ENCODE data around the gene ZNF22. TPM values are rescaled to one million over a fixed set of nuclear protein-coding genes. Genes with fewer than 3 reads are reported as not detected.

ZNF22 gene
- total RNA-seq, 1 donor, result 21.2 TPM

DNA sequence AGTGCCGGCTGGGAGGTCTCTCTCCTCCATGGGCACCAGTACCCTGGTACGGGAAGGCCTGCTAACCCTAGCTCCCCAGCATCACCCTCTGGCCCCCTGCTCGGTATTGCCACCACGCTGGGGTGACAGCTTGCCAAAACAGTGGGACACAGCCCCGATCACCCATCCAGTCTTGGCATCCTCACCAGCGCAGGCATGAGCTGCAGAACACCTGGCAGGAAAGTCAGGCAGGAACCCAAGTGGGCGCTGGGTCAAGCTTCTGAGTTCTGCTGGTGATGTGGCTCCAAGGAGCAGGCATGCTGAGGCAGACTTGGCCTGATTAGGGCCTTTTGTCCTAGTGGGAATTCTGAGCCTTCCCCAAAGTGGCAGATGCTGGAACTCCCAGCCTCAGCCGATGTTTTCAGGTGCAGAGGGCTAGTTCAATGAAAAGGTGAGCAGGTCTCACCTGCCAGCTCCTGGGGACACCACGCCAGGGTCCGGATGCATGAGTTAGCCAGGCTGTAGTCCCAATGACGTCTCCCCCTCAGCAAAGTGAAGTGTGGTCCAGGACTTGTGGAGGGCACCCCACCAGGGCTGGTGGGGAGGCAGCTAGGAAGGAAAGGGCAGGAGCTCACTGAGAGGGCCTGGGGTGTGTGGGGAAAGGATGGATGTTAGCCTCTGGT is 8.5 kb upstream of the ZNF22 start:
- TF ChIP-seq, protein P1, sequence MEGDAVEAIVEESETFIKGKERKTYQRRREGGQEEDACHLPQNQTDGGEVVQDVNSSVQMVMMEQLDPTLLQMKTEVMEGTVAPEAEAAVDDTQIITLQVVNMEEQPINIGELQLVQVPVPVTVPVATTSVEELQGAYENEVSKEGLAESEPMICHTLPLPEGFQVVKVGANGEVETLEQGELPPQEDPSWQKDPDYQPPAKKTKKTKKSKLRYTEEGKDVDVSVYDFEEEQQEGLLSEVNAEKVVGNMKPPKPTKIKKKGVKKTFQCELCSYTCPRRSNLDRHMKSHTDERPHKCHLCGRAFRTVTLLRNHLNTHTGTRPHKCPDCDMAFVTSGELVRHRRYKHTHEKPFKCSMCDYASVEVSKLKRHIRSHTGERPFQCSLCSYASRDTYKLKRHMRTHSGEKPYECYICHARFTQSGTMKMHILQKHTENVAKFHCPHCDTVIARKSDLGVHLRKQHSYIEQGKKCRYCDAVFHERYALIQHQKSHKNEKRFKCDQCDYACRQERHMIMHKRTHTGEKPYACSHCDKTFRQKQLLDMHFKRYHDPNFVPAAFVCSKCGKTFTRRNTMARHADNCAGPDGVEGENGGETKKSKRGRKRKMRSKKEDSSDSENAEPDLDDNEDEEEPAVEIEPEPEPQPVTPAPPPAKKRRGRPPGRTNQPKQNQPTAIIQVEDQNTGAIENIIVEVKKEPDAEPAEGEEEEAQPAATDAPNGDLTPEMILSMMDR (IDR thresholded peaks at IDR 0.05; ENCODE audit: insufficient read depth, low read depth, low read length), result no peak
- no peak overlapping the region for H3K4me3 ChIP-seq (ENCODE audit: low read depth, low read length)
- DNase-seq (ENCODE audit: low read depth), result no peak

DNA sequence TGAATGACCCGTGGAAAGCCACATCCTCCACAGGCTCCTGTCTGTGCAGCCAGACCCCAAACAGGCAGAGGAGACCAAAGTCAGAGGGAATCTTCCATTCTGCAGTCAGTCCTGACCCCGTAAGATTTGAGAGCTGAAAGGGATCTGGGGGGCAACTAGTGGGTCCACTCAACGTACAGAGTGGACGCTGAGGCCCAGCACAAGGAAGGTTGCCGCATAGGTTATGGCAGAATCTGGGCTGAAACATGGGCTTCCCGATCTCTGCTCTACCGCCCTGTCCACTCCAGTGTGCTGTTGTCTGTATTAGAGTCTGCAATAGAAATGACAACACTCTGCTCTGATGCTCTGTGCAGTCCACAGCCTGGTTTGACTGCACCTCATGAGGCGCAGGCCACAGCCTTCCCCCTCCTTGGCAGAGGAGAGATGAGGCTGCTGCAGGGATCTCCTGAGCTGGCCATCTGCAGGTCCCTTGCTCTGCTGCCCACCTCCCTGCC is 7.9 kb upstream of the ZNF22 start:
- no peak for DNase-seq (ENCODE audit: low read depth)
- H3K4me3 ChIP-seq (ENCODE audit: low read depth, low read length), result no peak overlapping the region
- TF ChIP-seq, protein P1 (IDR thresholded peaks at IDR 0.05; ENCODE audit: insufficient read depth, low read depth, low read length), result no peak

DNA sequence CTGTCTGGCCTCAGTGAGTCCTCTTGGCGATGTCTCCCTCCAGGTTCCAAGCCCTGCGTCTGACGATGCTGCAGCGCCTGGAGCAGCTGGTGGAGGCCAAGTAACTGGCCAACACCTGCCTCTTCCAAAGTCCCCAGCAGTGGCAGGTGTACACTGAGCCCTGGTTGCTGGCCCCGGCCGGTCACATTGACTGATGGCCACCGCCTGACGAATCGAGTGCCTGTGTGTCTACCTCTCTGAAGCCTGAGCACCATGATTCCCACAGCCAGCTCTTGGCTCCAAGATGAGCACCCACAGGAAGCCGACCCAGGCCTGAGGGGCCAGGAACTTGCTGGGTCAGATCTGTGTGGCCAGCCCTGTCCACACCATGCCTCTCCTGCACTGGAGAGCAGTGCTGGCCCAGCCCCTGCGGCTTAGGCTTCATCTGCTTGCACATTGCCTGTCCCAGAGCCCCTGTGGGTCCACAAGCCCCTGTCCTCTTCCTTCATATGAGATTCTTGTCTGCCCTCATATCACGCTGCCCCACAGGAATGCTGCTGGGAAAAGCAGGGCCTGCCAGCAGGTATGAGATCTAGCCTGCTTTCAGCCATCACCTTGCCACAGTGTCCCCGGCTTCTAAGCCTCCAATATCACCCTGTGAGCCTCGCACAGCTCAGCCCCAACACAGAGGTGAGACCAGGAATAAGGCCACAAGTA is 7.3 kb upstream of the ZNF22 start:
- H3K4me3 ChIP-seq (ENCODE audit: low read depth, low read length), result no peak overlapping the region
- TF ChIP-seq, protein P1 (IDR thresholded peaks at IDR 0.05; ENCODE audit: insufficient read depth, low read depth, low read length), result no peak
- DNase-seq (ENCODE audit: low read depth), result no peak

GRCh38 chr10:44993922-44994751 is 6.6 kb upstream of the ZNF22 start:
- TF ChIP-seq, protein P1 (IDR thresholded peaks at IDR 0.05; ENCODE audit: insufficient read depth, low read depth, low read length), result no peak
- H3K4me3 ChIP-seq (ENCODE audit: low read depth, low read length), result no peak overlapping the region
- DNase-seq (ENCODE audit: low read depth), result peak; percentile 66

DNA sequence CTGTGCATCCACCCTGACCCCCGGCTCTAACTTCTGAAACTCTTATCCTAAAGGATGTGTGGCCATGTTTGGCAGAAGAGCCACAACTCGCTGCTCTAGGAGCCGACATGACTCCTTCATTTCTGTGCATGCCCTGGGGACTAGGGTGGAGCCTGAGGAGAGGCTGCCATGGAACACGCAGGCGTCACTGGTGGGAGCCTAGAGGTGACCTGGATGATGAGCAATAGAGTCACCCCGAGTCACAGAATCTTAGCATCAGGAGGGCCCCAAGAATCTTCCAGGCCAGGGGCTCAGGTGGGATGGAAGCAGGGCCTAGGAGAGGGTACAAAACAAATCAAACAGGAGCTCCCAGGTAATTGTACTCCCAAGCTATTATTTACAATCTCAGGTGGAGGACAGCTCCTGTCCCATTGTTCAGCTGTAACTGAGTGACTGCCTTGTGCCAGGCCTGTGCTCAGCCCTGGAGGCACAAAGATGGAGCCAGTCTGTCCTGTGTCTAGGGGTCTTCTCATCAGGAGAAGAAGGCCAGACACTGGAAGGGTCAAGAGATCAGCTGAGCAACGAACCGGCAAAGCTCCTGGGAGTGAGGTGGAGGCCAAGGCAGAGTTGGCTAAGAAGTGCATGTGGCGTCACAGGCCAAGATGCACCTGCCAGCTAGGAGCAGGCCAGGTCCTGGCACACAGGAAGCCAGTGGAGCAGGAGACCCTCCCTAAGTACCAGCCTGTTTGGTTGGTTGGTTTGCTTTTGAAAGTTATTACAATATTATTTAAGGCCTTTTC is 5.8 kb upstream of the ZNF22 start:
- TF ChIP-seq, protein P1 (IDR thresholded peaks at IDR 0.05; ENCODE audit: insufficient read depth, low read depth, low read length), result no peak
- no peak for DNase-seq (ENCODE audit: low read depth)
- H3K4me3 ChIP-seq (ENCODE audit: low read depth, low read length), result no peak overlapping the region

- DNase-seq (ENCODE audit: low read depth), result no peak
- no peak overlapping the region for H3K4me3 ChIP-seq (ENCODE audit: low read depth, low read length)
- TF ChIP-seq, protein P1 (IDR thresholded peaks at IDR 0.05; ENCODE audit: insufficient read depth, low read depth, low read length), result no peak
Measured at GRCh38 chr10:44995581-44995913, 5.2 kb upstream of the ZNF22 start.
